Esophagus squamous epithelium (tissue), 4 donors: ENCODE results near the gene OGG1.

Experiments
- POLR2A ChIP-seq, 4 donors: fragments of 450-650 bp; IDR thresholded peaks; one replicate each; pipeline ENCODE4 v1.6.1; 2017; ENCODE audit warnings: antibody characterized with exemption in 4 of 4, mild to moderate bottlenecking in 4 of 4, moderate library complexity in 3 of 4
- TF ChIP-seq, protein P1 (sequence below), 6 experiments: fragments of 450-650 bp in 4 of 6; fragments of 200-600 bp in 2 of 6; sonication (generic) in 2 of 6; IDR thresholded peaks; one replicate each; pipeline ENCODE4 v1.5.1; 2016 to 2019; ENCODE audit warnings: antibody characterized with exemption in 6 of 6, mild to moderate bottlenecking in 4 of 6, moderate library complexity in 4 of 6

DNA sequence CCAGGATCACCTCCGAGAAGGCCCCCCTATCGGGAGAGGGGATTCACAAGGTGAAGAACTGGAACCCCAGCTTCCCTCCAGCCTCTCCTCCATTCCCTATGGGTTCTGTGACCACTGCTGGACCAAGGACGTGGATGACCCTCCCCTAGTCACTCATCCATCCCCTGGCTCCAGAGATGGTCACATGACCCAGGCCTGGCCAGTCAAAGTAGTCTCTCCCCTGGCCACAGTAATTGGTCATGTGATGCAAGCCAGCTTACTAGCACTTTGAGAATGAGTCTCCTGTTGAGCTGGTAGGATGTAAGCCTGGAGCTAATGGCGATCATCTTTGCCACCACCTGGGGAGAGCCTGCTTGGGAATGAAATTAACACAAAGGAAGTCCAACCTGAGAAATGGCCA, 16.1 kb downstream of the OGG1 start:
- TF ChIP-seq, protein P1, sequence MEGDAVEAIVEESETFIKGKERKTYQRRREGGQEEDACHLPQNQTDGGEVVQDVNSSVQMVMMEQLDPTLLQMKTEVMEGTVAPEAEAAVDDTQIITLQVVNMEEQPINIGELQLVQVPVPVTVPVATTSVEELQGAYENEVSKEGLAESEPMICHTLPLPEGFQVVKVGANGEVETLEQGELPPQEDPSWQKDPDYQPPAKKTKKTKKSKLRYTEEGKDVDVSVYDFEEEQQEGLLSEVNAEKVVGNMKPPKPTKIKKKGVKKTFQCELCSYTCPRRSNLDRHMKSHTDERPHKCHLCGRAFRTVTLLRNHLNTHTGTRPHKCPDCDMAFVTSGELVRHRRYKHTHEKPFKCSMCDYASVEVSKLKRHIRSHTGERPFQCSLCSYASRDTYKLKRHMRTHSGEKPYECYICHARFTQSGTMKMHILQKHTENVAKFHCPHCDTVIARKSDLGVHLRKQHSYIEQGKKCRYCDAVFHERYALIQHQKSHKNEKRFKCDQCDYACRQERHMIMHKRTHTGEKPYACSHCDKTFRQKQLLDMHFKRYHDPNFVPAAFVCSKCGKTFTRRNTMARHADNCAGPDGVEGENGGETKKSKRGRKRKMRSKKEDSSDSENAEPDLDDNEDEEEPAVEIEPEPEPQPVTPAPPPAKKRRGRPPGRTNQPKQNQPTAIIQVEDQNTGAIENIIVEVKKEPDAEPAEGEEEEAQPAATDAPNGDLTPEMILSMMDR (IDR thresholded peaks at IDR 0.05), result no peak
- TF ChIP-seq POLR2A (IDR thresholded peaks at IDR 0.05), result no peak
